HepG2 (cell line): ENCODE data around the gene SOCS1. TPM values are rescaled to one million over a fixed set of nuclear protein-coding genes. Genes with fewer than 3 reads are reported as not detected.
"Not testable (repeated sequence)": the region's sequence is repeated elsewhere in the genome, so short reads cannot be mapped to it uniquely, and the experiment has no call there.

Experiments
- ATAC-seq: fragments of 200-7000 bp; cut with Tn5 transposase; 3 replicates; pipeline ENCODE4 v1.9.1; 2020; ENCODE audit warnings: mild to moderate bottlenecking, moderate library complexity
- BruUV-seq: library from RNA; stranded (reverse); fragments of 400-500 nt; replicated peaks from 2 replicates; lab custom pipeline; 2021; lab: Mats Ljungman, UMichigan
- CTCF ChIA-PET: fragments of 300-600 bp; formaldehyde crosslinking; extraction: SDS; loops from one replicate; lab custom pipeline; 2021; ENCODE audit warnings: low total read pairs, inconsistent platforms, low intra/inter-chr PET ratio; lab: Yijun Ruan, JAX
- POLR2A ChIA-PET: fragments of 350-600 bp; sonication (Branson Sonifier 250); formaldehyde crosslinking; loops from one replicate; lab custom pipeline; 2020; ENCODE audit warnings: antibody characterized with exemption, inconsistent platforms; lab: Yijun Ruan, JAX
- DNase-seq: peaks from one replicate; pipeline ENCODE4 v3.0.0-alpha.2; 2015; ENCODE audit warnings: low spot score
- FAIRE-seq: peaks from 3 replicates; lab custom pipeline; 2011; peaks lifted over from hg19 to GRCh38; lab: Jason Lieb, UNC
- H2AFZ ChIP-seq: one replicate; pipeline ENCODE4 v1.6.1; 2011; ENCODE audit warnings: low read length, inconsistent platforms
- H3K27ac ChIP-seq: fragments of 300-600 bp; 3 replicates; pipeline ENCODE4 v1.8.0; 2011; ENCODE audit warnings: mixed run types, mild to moderate bottlenecking, mixed read lengths, low read length, inconsistent platforms; ENCODE audit not compliant: insufficient read depth; ENCODE audit errors: extremely low read length
- H3K27me3 ChIP-seq, 2 experiments: fragments of 200-600 bp in 1 of 2; 2 replicates in 1 of 2; 3 replicates in 1 of 2; pipeline versions ENCODE4 v1.6.0 to v1.8.0; 2011; ENCODE audit warnings: low read length in 2 of 2, mild to moderate bottlenecking in 2 of 2, moderate library complexity in 2 of 2, inconsistent platforms in 1 of 2; ENCODE audit not compliant: insufficient read depth in 2 of 2, control insufficient read depth in 1 of 2
- H3K36me3 ChIP-seq, 2 experiments: fragments of 200-600 bp in 1 of 2; replicated peaks in 1 of 2; 2 replicates in 1 of 2; 3 replicates in 1 of 2; pipeline versions ENCODE4 v1.5.1 to v1.8.0; 2011; ENCODE audit warnings: low read length in 2 of 2, inconsistent platforms in 1 of 2; ENCODE audit not compliant: insufficient read depth in 2 of 2, control insufficient read depth in 1 of 2
- H3K4me1 ChIP-seq: 2 replicates; pipeline ENCODE4 v1.5.1; 2012; ENCODE audit warnings: low read length, inconsistent platforms; ENCODE audit not compliant: insufficient read depth
- H3K4me2 ChIP-seq: 2 replicates; pipeline ENCODE4 v1.6.0; 2011; ENCODE audit warnings: low read depth, low read length, inconsistent platforms
- H3K4me3 ChIP-seq, 3 experiments: fragments of 200-600 bp in 1 of 3; sonication (generic), shearing (Covaris generic) in 1 of 3; replicated peaks in 1 of 3; 2 replicates each; pipeline ENCODE4 v1.5.1; 2011 to 2016; ENCODE audit warnings: low read length in 3 of 3, inconsistent platforms in 2 of 3, low read depth in 2 of 3, mild to moderate bottlenecking in 2 of 3, control low read depth in 1 of 3, mixed read lengths in 1 of 3; ENCODE audit not compliant: insufficient read depth in 1 of 3
- H3K79me2 ChIP-seq: one replicate; pipeline ENCODE4 v1.6.1; 2011; ENCODE audit warnings: low read length, inconsistent platforms; ENCODE audit not compliant: insufficient read depth
- H3K9ac ChIP-seq: 2 replicates; pipeline ENCODE4 v1.6.0; 2011; ENCODE audit warnings: mild to moderate bottlenecking, low read depth, low read length, inconsistent platforms; ENCODE audit not compliant: insufficient read depth
- H3K9me3 ChIP-seq: 2 replicates; pipeline ENCODE4 v1.5.1; 2012; ENCODE audit warnings: mild to moderate bottlenecking, low read length
- H4K20me1 ChIP-seq: 2 replicates; pipeline ENCODE4 v1.6.0; 2011; ENCODE audit warnings: inconsistent platforms, mild to moderate bottlenecking, low read length, moderate library complexity; ENCODE audit not compliant: insufficient read depth
- EEA1 ChIP-seq: sonication (generic); formaldehyde crosslinking; IDR thresholded peaks from 2 replicates; pipeline ENCODE4 v1.5.1; 2020; ENCODE audit warnings: mild to moderate bottlenecking, missing genetic modification reagents, borderline replicate concordance
- HOXA9 ChIP-seq: sonication (generic); formaldehyde crosslinking; IDR thresholded peaks from 2 replicates; pipeline ENCODE4 v1.8.1; 2022; ENCODE audit warnings: missing genetic modification reagents, mild to moderate bottlenecking, moderate library complexity, borderline replicate concordance
- JUN ChIP-seq: sonication (generic); formaldehyde crosslinking; IDR thresholded peaks from 2 replicates; pipeline ENCODE4 v1.4.0; 2020; ENCODE audit warnings: mild to moderate bottlenecking, missing genetic modification reagents
- ZNF10 ChIP-seq: sonication (generic); formaldehyde crosslinking; IDR thresholded peaks from 2 replicates; pipeline ENCODE4 v1.4.0; 2020; ENCODE audit warnings: mild to moderate bottlenecking, low read depth, missing genetic modification reagents, borderline replicate concordance
- ZNF605 ChIP-seq: sonication (generic); formaldehyde crosslinking; IDR thresholded peaks from 2 replicates; pipeline ENCODE4 v1.8.0; 2022; ENCODE audit warnings: mild to moderate bottlenecking, missing genetic modification reagents
- ZNF841 ChIP-seq: sonication (generic); formaldehyde crosslinking; IDR thresholded peaks from 2 replicates; pipeline ENCODE4 v1.8.1; 2023; ENCODE audit warnings: missing genetic modification reagents, borderline replicate concordance
- WGBS: methylation state at CpG from one replicate; pipeline ENCODE4 v1.1.6; 2017; ENCODE audit warnings: low lambda C conversion rate; 5-methylcytosine and 5-hydroxymethylcytosine counted together
- in situ Hi-C: cut with HindIII; loops from 2 replicates; pipeline ENCODE4 v1.10.0; 2017; ENCODE audit warnings: low pct_unique_long_range_greater_than_20kb; ENCODE audit not compliant: extremely low pct_ligation_motif_present
- intact Hi-C: fragments of 100-400 bp; cut with micrococcal nuclease; formaldehyde crosslinking; loops from one replicate; pipeline ENCODE4 v1.10.0; 2022; ENCODE audit not compliant: unreplicated experiment
- polyA plus RNA-seq, 8 experiments: library from polyadenylated mRNA; depleted of rRNA in 3 of 8; stranded (reverse) in 7 of 8; unstranded in 1 of 8; fragments of >200 nt; fragmentation: Illumina TruSeq in 4 of 8; extraction: Trizol in 4 of 8; gene quantifications; 2 replicates each; pipeline versions ENCODE4 v1.2.1 to v1.2.3, GENCODE V29; 2011 to 2016; ENCODE audit warnings: low read depth in 4 of 8, missing spikeins in 1 of 8, mixed read lengths in 1 of 8; ENCODE audit not compliant: insufficient read depth in 1 of 8
- total RNA-seq, 5 experiments: library from RNA; depleted of rRNA; stranded (reverse); fragments of >200 nt; fragmentation: Illumina TruSeq; extraction: Trizol; gene quantifications; 2 replicates each; pipeline ENCODE4 v1.2.3, GENCODE V29; 2016; ENCODE audit warnings: low read depth in 1 of 5

The SOCS1 gene
- total and polyA plus RNA-seq, 2 of the 13 experiments (the other 11 are each of a cell fraction or from before 2014, with no cell fraction given), result 5.3 to 6.3 TPM

DNA sequence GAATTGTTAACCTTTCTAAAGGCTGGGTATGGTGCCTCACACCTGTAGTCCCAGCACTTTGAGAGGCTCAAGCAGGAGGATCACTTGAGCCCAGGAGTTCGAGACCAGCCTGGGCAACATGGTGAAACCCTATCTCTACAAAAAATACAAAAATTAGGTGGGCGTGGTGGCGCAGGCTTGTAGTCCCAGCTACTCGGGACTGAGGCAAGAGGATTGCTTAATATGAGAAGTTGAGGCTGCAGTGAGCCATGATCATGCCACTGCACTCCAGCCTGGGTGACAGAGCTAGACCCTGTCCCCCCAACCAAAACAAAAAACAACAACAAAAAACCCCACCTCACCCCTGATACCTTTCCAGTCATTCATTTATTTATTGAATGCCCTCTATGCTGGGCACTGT, 33.7 kb upstream of the SOCS1 start:
- ATAC-seq, H3K27ac ChIP-seq, H3K9me3 ChIP-seq, H3K27me3 ChIP-seq, H2AFZ ChIP-seq, BruUV-seq, in situ Hi-C loops, intact Hi-C loops, H3K4me2 ChIP-seq, H4K20me1 ChIP-seq, H3K4me3 ChIP-seq, CTCF ChIA-PET, H3K36me3 ChIP-seq, FAIRE-seq, H3K9ac ChIP-seq, DNase-seq, H3K79me2 ChIP-seq: not testable (repeated sequence)
- POLR2A ChIA-PET, result interaction anchor here (1.1 to 1.2 kb wide), 2 partner anchors 8 to 10 kb away, joined by 4 to 5 read pairs; no protein-coding TSS in a partner anchor
- peaks cover 90% of the 10 kb centered on the region for H3K4me1 ChIP-seq
- 0 out of 2 replicates have a peak, but pooled peaks have one; percentile 4 for TF ChIP-seq ZNF605 (CRISPR knock-in tag)
- 77% methylated on average over 4 of the region's 4 CpGs for WGBS

DNA sequence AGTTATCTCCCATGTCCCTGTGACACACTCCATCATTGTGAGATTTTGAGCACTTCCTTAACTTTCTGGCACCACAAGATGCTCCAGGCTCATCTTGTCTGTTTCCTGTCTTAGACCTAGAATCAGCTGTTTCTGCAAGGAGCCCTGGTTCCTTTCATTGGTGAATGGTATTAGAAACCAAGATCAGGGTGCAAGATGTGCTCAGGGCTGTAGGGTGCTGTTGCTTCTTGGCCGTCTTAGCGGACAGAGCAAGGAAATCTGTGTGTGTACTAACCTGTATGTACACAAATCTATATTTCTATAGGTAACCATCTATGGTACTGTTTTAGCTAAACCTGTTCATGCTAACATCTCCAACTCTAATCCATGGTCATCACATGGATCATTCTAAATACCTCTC, 33.2 kb upstream of the SOCS1 start:
- ChIA-PET CTCF (no interaction called here), POLR2A (interaction anchor here (1.1 to 1.6 kb wide), 4 partner anchors 9 to 33 kb away, joined by 3 to 5 read pairs (median 4); partner anchors contain the start of gene SOCS1)
- in situ Hi-C loops (no loop called here), intact Hi-C loops (no loop called here)
- peaks cover 90% of the 10 kb centered on the region for H3K4me1 ChIP-seq
- no TSS peak for BruUV-seq
- H3K9me3 ChIP-seq, result no peaks in the 10 kb centered on the region
- H3K4me2 ChIP-seq, result no peak overlapping the region
- H3K36me3 ChIP-seq, result no peaks in the 10 kb centered on the region
- TF ChIP-seq ZNF10 (no peak), ZNF605 (CRISPR knock-in tag) (peak; percentile 78; the same call in 1 of the 2 replicates), EEA1 (CRISPR knock-in tag) (0 out of 2 replicates have a peak, but pooled peaks have one; percentile 10), HOXA9 (CRISPR knock-in tag) (no peak), ZNF841 (0 out of 2 replicates have a peak, but pooled peaks have one; percentile 25), JUN (CRISPR knock-in tag) (no peak)
- no peak for DNase-seq
- no peaks in the 10 kb centered on the region for H4K20me1 ChIP-seq
- no peak overlapping the region for H2AFZ ChIP-seq
- no peak for FAIRE-seq
- ATAC-seq, result no peak
- H3K9ac ChIP-seq, result no peak overlapping the region
- no peaks in the 10 kb centered on the region for H3K27me3 ChIP-seq
- no peak overlapping the region for H3K4me3 ChIP-seq
- H3K79me2 ChIP-seq, result no peaks in the 10 kb centered on the region
- WGBS, result 86% methylated on average over 2 of the region's 2 CpGs
- no peak overlapping the region for H3K27ac ChIP-seq
